ENCODE data around the gene MED25. TPM values are rescaled to one million over a fixed set of nuclear protein-coding genes. Genes with fewer than 3 reads are reported as not detected.

MED25 gene
- polyA plus RNA-seq, 3 donors, result 21.8 to 38.8 (median 22.4) TPM

GRCh38 chr19:49850487-49851342 is 32.6 kb downstream of the MED25 start, which contains the start of gene PTOV1:
Gene PTOV1 (plus strand): TSS chr19:49851159.
- WGBS, 3 donors, result 0 to 1% (median 1%) methylated on average over 71 to 98 of the region's 98 CpGs

GRCh38 chr19:49851456-49852259 is 33.6 kb downstream of the MED25 start:
- WGBS, 3 donors, result 2 to 3% (median 2%) methylated on average over 57 to 76 of the region's 78 CpGs
- peak overlapping the region; percentile 3 for H3K27ac ChIP-seq (ENCODE audit: low read depth, low read length)

More at GRCh38 chr19:49850487-49851342, 32.6 kb downstream of the MED25 start, which contains the start of gene PTOV1:
- H3K27ac ChIP-seq (ENCODE audit: low read depth, low read length), result peak within 1 kb of the TSS; percentile 93

GRCh38 chr19:49852631-49853126 is 34.6 kb downstream of the MED25 start:
- 67 to 81% (median 77%) methylated on average over 14 of the region's 14 CpGs for WGBS, 3 donors

GRCh38 chr19:49853852-49854377 is 35.8 kb downstream of the MED25 start:
- WGBS, 3 donors, result 80 to 91% (median 88%) methylated on average over 9 to 10 of the region's 10 CpGs
- H3K27ac ChIP-seq (ENCODE audit: low read depth, low read length), result no peak overlapping the region

More at GRCh38 chr19:49852631-49853126, 34.6 kb downstream of the MED25 start:
- H3K27ac ChIP-seq (ENCODE audit: low read depth, low read length), result no peak overlapping the region

- WGBS, 3 donors, result 87 to 88% (median 88%) methylated on average over 35 to 39 of the region's 39 CpGs
- H3K27ac ChIP-seq (ENCODE audit: low read depth, low read length), result no peak overlapping the region
Observed at GRCh38 chr19:49854378-49855263, 36.5 kb downstream of the MED25 start.

- H3K27ac ChIP-seq (ENCODE audit: low read depth, low read length), result no peak overlapping the region
- WGBS, 3 donors, result 91 to 92% (median 91%) methylated on average over 12 of the region's 12 CpGs
Observed at GRCh38 chr19:49855277-49855675, 37.2 kb downstream of the MED25 start.

- WGBS, 3 donors, result 78 to 86% (median 81%) methylated on average over 21 of the region's 21 CpGs
- H3K27ac ChIP-seq (ENCODE audit: low read depth, low read length), result no peak overlapping the region
Observed at GRCh38 chr19:49855676-49856573, 37.8 kb downstream of the MED25 start.

- no peak overlapping the region for H3K27ac ChIP-seq (ENCODE audit: low read depth, low read length)
Observed at GRCh38 chr19:49856574-49857021, 38.5 kb downstream of the MED25 start.

GRCh38 chr19:49857061-49857837 is 39.2 kb downstream of the MED25 start:
- WGBS, 3 donors, result 91 to 93% (median 91%) methylated on average over 23 to 26 of the region's 26 CpGs
- H3K27ac ChIP-seq (ENCODE audit: low read depth, low read length), result no peak overlapping the region

More at GRCh38 chr19:49856574-49857021, 38.5 kb downstream of the MED25 start:
- WGBS, 3 donors, result 88 to 92% (median 92%) methylated on average over 17 to 18 of the region's 18 CpGs

GRCh38 chr19:49857838-49858087 is 39.7 kb downstream of the MED25 start:
- 82 to 87% (median 83%) methylated on average over 4 to 5 of the region's 5 CpGs for WGBS, 3 donors
- H3K27ac ChIP-seq (ENCODE audit: low read depth, low read length), result no peak overlapping the region

- H3K27ac ChIP-seq (ENCODE audit: low read depth, low read length), result no peak overlapping the region
- WGBS, 3 donors, result 88 to 89% (median 88%) methylated on average over 36 to 37 of the region's 37 CpGs
Observed at GRCh38 chr19:49858088-49858985, 40.2 kb downstream of the MED25 start.

GRCh38 chr19:49859682-49860335 is 41.7 kb downstream of the MED25 start:
- 81 to 87% (median 84%) methylated on average over 22 of the region's 22 CpGs for WGBS, 3 donors
- H3K27ac ChIP-seq (ENCODE audit: low read depth, low read length), result no peak overlapping the region

- 65 to 81% (median 79%) methylated on average over 17 of the region's 17 CpGs for WGBS, 3 donors
Observed at GRCh38 chr19:49860336-49861102, 42.4 kb downstream of the MED25 start.

GRCh38 chr19:49861107-49861506 is 43.0 kb downstream of the MED25 start:
- 53 to 59% (median 55%) methylated on average over 12 to 13 of the region's 13 CpGs for WGBS, 3 donors
- H3K27ac ChIP-seq (ENCODE audit: low read depth, low read length), result no peak overlapping the region

More at GRCh38 chr19:49860336-49861102, 42.4 kb downstream of the MED25 start:
- H3K27ac ChIP-seq (ENCODE audit: low read depth, low read length), result no peak overlapping the region
